ENCODE results near the gene ALX4.

GRCh38 chr11:44338026-44338425 lies 28.1 kb upstream of the ALX4 start:
- TF ChIP-seq, protein P1, sequence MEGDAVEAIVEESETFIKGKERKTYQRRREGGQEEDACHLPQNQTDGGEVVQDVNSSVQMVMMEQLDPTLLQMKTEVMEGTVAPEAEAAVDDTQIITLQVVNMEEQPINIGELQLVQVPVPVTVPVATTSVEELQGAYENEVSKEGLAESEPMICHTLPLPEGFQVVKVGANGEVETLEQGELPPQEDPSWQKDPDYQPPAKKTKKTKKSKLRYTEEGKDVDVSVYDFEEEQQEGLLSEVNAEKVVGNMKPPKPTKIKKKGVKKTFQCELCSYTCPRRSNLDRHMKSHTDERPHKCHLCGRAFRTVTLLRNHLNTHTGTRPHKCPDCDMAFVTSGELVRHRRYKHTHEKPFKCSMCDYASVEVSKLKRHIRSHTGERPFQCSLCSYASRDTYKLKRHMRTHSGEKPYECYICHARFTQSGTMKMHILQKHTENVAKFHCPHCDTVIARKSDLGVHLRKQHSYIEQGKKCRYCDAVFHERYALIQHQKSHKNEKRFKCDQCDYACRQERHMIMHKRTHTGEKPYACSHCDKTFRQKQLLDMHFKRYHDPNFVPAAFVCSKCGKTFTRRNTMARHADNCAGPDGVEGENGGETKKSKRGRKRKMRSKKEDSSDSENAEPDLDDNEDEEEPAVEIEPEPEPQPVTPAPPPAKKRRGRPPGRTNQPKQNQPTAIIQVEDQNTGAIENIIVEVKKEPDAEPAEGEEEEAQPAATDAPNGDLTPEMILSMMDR (IDR thresholded peaks at IDR 0.05), result no peak
- TF ChIP-seq, protein P2, sequence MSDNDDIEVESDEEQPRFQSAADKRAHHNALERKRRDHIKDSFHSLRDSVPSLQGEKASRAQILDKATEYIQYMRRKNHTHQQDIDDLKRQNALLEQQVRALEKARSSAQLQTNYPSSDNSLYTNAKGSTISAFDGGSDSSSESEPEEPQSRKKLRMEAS (IDR thresholded peaks at IDR 0.05), result no peak
- TF ChIP-seq RAD21 (conservative IDR thresholded peaks at IDR 0.05 in 1 of 2, IDR thresholded peaks at IDR 0.05 in 1 of 2) (no peak), FOXS1 (CRISPR knock-in tag; IDR thresholded peaks at IDR 0.05) (no peak), USF2 (IDR thresholded peaks at IDR 0.05) (no peak), EHMT2 (IDR thresholded peaks at IDR 0.05; ENCODE audit: low read depth) (no peak), CHD2 (IDR thresholded peaks at IDR 0.05; ENCODE audit: low read length, partially characterized antibody) (no peak), RFX5 (IDR thresholded peaks at IDR 0.05) (no peak), MYC (IDR thresholded peaks at IDR 0.05; ENCODE audit: borderline replicate concordance, low read length) (no peak), POLR2A (IDR thresholded peaks at IDR 0.05; ENCODE audit: low read length) (no peak), TP53 (CRISPR knock-in tag; IDR thresholded peaks at IDR 0.05) (no peak), RNF2 (IDR thresholded peaks at IDR 0.05; ENCODE audit: borderline replicate concordance, low read depth) (no peak), RARB (CRISPR knock-in tag; IDR thresholded peaks at IDR 0.05) (no peak)

All from A549 (cell line).